Stimulated activated naive B cell treated with anti-CD40 and anti-IgM and Interleukin-4, amounts not matched to agents 10 μg/mL and 1 μg/mL and 100 μg/mL, for 72 hours (primary cell): Measurements from ENCODE around the gene CACNA1E.

Experiments
- ATAC-seq, 2 donors: fragments of 150-1000 bp; cut with Tn5 transposase; replicated peaks; 2 replicates each; pipeline ENCODE4 v1.10.0; 2021; ENCODE audit warnings: moderate library complexity in 1 of 2
- DNase-seq: peaks from one replicate; pipeline ENCODE4 v3.0.0; 2021
- H3K27ac Mint-ChIP-seq: one replicate; pipeline ENCODE4 v1.8.0; 2022; ENCODE audit warnings: mild to moderate bottlenecking, mixed read lengths
- H3K27me3 Mint-ChIP-seq, 2 donors: one replicate each; pipeline ENCODE4 v1.8.0; 2022; ENCODE audit warnings: mixed read lengths in 2 of 2
- H3K36me3 Mint-ChIP-seq, 2 donors: one replicate each; pipeline ENCODE4 v1.8.0; 2022; ENCODE audit warnings: mixed read lengths in 2 of 2, mild to moderate bottlenecking in 1 of 2
- H3K4me1 Mint-ChIP-seq, 2 donors: one replicate each; pipeline ENCODE4 v1.8.0; 2022; ENCODE audit warnings: mixed read lengths in 2 of 2, mild to moderate bottlenecking in 1 of 2
- H3K4me3 Mint-ChIP-seq, 2 donors: one replicate each; pipeline ENCODE4 v1.8.0; 2022; ENCODE audit warnings: mild to moderate bottlenecking in 2 of 2, mixed read lengths in 2 of 2, moderate library complexity in 1 of 2
- H3K9me3 Mint-ChIP-seq, 2 donors: one replicate each; pipeline ENCODE4 v1.8.0; 2022; ENCODE audit warnings: mixed read lengths in 2 of 2, mild to moderate bottlenecking in 1 of 2

Gene CACNA1E

DNA sequence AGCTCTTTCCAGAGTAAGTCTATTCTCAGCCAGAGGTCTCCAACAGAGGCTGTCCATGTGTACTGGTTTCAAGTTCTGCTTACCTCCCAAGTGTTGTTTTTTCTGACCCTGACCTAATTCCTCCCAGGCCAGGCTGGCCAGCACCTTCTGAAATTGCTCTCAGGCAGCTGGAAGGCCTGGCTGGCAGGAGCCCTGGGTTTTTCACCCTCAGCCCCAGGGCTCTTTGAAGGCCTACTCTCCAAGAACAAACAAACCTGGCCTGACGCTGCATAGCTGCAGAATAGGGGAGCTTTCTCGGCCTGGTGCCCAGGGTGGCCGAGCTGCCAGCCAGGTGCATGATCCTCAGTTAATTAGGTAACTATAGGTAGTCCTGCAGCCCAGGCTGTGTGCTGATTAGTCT, 147.5 kb downstream of the CACNA1E start:
- ATAC-seq = no peak
- H3K4me3 Mint-ChIP-seq = no peak overlapping the region
- H3K4me1 Mint-ChIP-seq = no peaks in the 10 kb centered on the region

DNA sequence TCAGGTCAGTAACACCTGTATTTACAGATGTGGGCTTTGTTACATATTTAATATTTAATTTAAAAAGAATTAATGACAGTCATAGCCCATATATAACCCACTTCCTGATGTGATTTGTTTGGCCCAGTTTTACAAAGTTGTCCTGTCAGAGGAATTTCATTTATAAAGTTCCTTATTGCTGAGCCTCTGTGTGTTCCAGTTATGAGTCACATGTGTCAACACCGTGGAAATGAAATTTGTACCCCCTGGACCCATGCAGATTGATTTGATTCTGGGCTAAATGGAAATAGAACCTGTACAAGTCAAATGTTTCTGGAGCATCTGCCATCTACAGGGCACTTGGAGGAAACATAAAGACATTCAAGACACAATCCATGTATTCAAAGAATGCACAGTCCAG, 149.2 kb downstream of the CACNA1E start:
- H3K27ac Mint-ChIP-seq = no peak overlapping the region
- DNase-seq (no peak), ATAC-seq (no peak)
- no peaks in the 10 kb centered on the region for H3K4me1 Mint-ChIP-seq
- H3K4me3 Mint-ChIP-seq = no peak overlapping the region
- peaks cover 7 to 11% of the 10 kb centered on the region in 2 donors for H3K27me3 Mint-ChIP-seq
- H3K9me3 Mint-ChIP-seq = no peaks in the 10 kb centered on the region
- no peaks in the 10 kb centered on the region for H3K36me3 Mint-ChIP-seq

More for the DNA sequence above, 147.5 kb downstream of the CACNA1E start:
- peaks cover 7 to 9% of the 10 kb centered on the region in 2 donors for H3K27me3 Mint-ChIP-seq
- no peak for DNase-seq
- no peaks in the 10 kb centered on the region for H3K9me3 Mint-ChIP-seq
- H3K27ac Mint-ChIP-seq = no peak overlapping the region
- no peaks in the 10 kb centered on the region for H3K36me3 Mint-ChIP-seq

DNA sequence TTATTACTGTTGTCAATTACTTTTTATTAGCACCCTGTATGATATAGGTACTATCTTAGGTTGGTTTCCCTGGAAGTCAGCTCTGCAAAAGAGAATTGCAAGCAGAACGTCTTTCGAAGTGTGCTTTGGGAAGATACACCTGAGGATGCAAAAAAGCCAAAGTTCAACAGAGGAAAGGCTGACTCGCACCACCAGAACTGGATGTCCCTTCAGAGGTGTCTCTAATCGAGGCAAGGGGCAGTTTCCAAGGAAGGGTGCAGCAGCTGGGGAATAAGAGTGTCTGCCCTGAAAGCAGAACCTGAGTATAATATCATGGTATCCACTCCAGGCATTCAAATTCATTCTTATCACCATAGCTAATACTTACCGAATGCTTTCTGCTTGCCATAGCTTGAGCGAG, 149.6 kb downstream of the CACNA1E start:
- no peaks in the 10 kb centered on the region for H3K36me3 Mint-ChIP-seq
- H3K9me3 Mint-ChIP-seq = no peaks in the 10 kb centered on the region
- no peak overlapping the region for H3K27ac Mint-ChIP-seq
- peaks cover 7 to 14% of the 10 kb centered on the region in 2 donors for H3K27me3 Mint-ChIP-seq
- no peak overlapping the region for H3K4me3 Mint-ChIP-seq
- ATAC-seq = no peak
- no peaks in the 10 kb centered on the region for H3K4me1 Mint-ChIP-seq
- no peak for DNase-seq

DNA sequence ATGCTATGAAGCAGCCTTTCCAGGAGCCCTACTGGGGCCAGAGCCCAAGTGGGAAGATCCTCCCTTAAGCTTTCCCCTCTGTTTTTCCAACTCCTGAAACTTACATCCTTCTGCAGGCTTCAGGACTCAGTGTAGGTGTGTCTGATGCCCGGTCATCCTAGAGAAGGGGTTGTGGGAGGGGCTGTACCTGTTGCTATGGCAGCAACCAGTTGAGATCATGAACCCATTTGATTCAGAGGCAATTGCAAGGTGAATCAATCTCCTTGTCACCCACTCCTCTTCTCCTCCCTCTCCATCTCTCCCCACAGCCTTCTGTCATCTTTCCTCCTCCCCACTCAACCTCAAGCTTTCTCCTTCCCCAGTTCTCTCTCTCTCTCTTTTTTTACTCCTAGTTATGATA, 151.8 kb downstream of the CACNA1E start:
- DNase-seq (no peak), ATAC-seq (no peak)
- Mint-ChIP-seq H3K27me3 (peaks cover 6 to 19% of the 10 kb centered on the region in 2 donors), H3K36me3 (no peaks in the 10 kb centered on the region), H3K9me3 (peaks cover 0 to 1% of the 10 kb centered on the region in 2 donors), H3K27ac (no peak overlapping the region), H3K4me1 (no peaks in the 10 kb centered on the region), H3K4me3 (no peak overlapping the region)

DNA sequence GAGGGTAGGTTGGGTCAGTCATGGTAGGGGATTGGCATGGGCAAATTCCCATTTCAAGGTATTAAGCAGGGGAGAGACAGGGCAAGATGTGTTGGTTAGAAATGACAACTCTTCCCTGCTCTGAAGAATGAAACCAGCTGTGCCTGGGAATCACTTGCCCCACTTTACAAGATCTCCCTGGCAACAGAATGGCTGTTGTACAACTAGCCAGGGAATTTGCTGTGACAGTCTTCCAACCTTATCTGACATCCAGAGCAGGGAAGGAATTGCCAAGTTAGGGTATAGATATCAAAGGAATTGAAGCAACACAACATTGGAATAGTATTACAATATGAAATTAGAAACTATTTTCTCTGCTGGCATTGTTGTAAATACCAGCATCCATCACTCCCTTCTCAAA, 154.7 kb downstream of the CACNA1E start:
- Mint-ChIP-seq H3K4me1 (no peaks in the 10 kb centered on the region), H3K9me3 (peaks cover 0 to 4% of the 10 kb centered on the region in 2 donors), H3K36me3 (no peaks in the 10 kb centered on the region), H3K27me3 (peaks cover 6 to 19% of the 10 kb centered on the region in 2 donors), H3K4me3 (no peak overlapping the region), H3K27ac (no peak overlapping the region)
- no peak for ATAC-seq
- no peak for DNase-seq

DNA sequence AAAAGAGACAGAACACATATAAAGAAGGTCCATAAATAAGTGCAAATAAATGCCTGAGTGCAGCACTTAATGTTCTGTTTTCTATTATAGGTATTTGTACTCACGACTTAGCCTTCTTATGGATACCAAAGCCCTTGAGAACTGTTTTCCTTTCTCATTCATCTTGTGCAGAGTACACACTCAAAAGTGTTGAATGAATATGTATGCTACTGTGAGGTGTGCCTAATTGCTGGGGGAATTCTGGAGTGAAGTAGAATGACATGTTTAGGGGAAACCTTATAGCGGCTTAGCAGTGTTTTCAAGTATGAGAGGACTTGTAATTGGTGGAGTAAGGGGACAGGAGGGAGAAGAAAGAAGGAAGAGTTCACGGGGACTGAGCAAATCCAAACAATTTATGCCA, 157.6 kb downstream of the CACNA1E start:
- no peaks in the 10 kb centered on the region for H3K4me1 Mint-ChIP-seq
- no peak overlapping the region for H3K4me3 Mint-ChIP-seq
- no peak for DNase-seq
- peaks cover 0 to 4% of the 10 kb centered on the region in 2 donors for H3K9me3 Mint-ChIP-seq
- peaks cover 12 to 17% of the 10 kb centered on the region in 2 donors for H3K27me3 Mint-ChIP-seq
- no peak overlapping the region for H3K27ac Mint-ChIP-seq
- H3K36me3 Mint-ChIP-seq = no peaks in the 10 kb centered on the region
- ATAC-seq = no peak

DNA sequence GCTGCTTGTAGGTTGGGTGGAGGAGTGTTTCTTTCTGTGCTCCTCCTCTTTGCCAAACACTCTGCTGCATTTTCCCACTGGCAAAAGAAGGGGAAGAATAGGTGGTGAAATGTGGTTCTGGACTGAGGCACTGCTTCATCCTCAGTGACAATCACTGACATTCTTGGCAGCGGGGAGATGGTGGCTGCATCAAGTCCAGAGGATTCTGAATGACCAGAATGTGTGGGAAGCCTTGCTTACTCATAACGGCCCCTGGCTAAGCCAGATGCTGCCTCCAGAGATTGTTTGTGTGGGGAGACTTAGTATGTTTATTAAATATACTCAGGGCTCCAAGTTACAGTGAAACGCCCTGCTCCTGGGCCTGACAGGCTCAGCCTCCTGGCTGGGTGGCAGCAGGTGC, 160.3 kb downstream of the CACNA1E start:
- no peaks in the 10 kb centered on the region for H3K4me1 Mint-ChIP-seq
- no peak for ATAC-seq
- H3K27ac Mint-ChIP-seq = no peak overlapping the region
- no peak overlapping the region for H3K4me3 Mint-ChIP-seq
- no peak for DNase-seq
- H3K9me3 Mint-ChIP-seq = peaks cover 0 to 4% of the 10 kb centered on the region in 2 donors
- peaks cover 11% of the 10 kb centered on the region in 2 donors for H3K27me3 Mint-ChIP-seq
- H3K36me3 Mint-ChIP-seq = no peaks in the 10 kb centered on the region

DNA sequence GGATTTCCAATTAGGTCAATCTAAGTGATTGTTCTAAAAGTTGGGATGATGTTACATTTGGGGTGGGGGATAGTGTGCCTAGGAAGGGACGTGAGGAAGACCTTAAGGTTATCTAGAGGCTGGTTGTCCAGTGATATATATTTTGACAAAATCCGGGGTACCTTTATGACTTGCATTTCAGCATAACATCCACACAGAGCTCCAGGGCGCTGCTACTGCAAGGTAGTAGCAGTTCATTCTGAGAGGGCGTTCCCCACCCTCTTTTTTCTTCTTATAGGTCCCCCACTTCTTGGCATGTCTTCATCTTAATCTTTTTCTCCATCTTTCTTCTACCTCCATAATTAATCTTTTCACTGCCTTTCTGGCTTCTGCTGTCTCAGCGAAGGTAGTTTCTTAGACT, 161.9 kb downstream of the CACNA1E start:
- no peaks in the 10 kb centered on the region for H3K36me3 Mint-ChIP-seq
- no peak overlapping the region for H3K4me3 Mint-ChIP-seq
- peaks cover 0 to 2% of the 10 kb centered on the region in 2 donors for H3K9me3 Mint-ChIP-seq
- ATAC-seq (no peak), DNase-seq (no peak)
- H3K4me1 Mint-ChIP-seq = no peaks in the 10 kb centered on the region
- peaks cover 6 to 21% of the 10 kb centered on the region in 2 donors for H3K27me3 Mint-ChIP-seq
- no peak overlapping the region for H3K27ac Mint-ChIP-seq

DNA sequence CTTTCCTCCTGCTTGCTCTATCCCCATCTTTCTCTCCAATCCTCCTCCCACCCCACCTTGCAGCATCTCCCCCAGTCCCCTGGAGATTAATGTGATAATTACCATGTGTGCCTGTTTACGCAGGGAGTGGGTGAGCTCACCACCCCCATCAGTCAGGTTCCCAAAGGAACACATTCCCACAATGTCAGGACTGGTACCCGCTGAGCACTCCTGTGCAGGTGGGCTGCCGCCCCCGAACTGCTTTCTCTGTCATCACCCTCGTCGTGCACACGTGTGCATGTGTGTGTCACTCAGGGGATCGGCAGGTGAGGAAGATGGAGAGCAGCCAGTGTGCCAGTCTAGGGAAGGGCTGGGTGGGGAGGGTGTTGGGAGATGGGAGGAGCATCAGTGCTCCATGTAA, 163.4 kb downstream of the CACNA1E start:
- Mint-ChIP-seq H3K4me1 (no peaks in the 10 kb centered on the region), H3K27me3 (peaks cover 6 to 24% of the 10 kb centered on the region in 2 donors), H3K9me3 (no peaks in the 10 kb centered on the region), H3K36me3 (no peaks in the 10 kb centered on the region), H3K4me3 (no peak overlapping the region), H3K27ac (no peak overlapping the region)
- ATAC-seq (no peak), DNase-seq (no peak)

DNA sequence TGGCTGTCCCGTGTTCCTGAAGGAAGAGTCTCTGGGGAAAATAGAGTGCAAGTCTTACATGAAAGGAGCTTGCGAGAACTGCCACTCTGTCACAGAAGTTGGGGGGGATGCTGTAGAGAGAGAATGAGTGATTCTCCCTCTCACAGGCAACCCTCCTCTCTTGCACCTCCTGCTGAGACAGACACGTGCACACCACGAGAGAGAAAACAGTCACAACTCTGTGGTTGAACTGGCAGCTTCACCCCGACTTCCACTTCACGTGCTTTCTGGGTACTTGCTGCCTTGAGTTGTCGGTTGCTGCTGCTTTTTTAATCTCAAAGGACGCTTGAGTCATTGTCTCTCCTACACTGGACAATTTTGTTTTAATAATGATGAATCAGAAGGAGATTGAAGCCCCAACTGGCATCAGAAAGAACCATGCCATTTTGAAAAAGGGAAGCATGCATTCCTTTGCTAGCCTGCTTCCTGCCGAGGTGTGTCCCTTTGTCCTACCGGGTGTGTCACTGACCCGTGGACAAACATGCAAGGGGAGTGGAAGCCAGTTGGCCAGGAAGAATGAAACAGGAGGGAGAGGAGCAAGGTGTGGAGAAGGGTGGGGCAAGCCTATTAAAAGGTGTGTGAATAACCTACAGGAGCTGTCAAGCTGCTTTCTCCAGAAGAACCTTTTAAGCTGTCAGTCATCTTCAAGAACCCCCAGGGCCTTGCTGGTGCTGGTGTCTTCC, 164.2 kb downstream of the CACNA1E start:
- DNase-seq (no peak), ATAC-seq (no peak)
- Mint-ChIP-seq H3K9me3 (no peaks in the 10 kb centered on the region), H3K4me1 (no peaks in the 10 kb centered on the region), H3K27ac (no peak overlapping the region), H3K36me3 (no peaks in the 10 kb centered on the region), H3K27me3 (peaks cover 6 to 24% of the 10 kb centered on the region in 2 donors), H3K4me3 (no peak overlapping the region)

DNA sequence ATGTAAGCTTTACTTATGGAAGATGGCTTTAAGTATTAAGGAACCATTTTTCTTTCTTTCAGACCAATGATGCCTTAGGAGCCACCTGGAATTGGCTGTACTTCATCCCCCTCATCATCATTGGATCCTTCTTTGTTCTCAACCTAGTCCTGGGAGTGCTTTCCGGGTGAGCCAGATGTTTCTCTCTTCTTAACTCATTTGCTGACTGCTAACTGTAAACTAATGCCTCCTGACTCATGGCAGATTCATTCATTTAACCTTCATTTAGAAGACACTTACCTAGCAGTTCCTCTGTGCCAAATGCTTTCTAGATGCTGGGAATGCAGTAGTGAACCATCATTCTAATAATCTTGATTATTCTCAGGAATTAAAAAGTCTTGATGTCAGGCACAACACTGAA, 168.0 kb downstream of the CACNA1E start:
- H3K4me3 Mint-ChIP-seq = no peak overlapping the region
- H3K9me3 Mint-ChIP-seq = peaks cover 0 to 5% of the 10 kb centered on the region in 2 donors
- H3K4me1 Mint-ChIP-seq = peaks cover 0 to 2% of the 10 kb centered on the region in 2 donors
- no peak overlapping the region for H3K27ac Mint-ChIP-seq
- H3K27me3 Mint-ChIP-seq = peaks cover 0 to 16% of the 10 kb centered on the region in 2 donors
- no peaks in the 10 kb centered on the region for H3K36me3 Mint-ChIP-seq
- no peak for ATAC-seq
- no peak for DNase-seq

DNA sequence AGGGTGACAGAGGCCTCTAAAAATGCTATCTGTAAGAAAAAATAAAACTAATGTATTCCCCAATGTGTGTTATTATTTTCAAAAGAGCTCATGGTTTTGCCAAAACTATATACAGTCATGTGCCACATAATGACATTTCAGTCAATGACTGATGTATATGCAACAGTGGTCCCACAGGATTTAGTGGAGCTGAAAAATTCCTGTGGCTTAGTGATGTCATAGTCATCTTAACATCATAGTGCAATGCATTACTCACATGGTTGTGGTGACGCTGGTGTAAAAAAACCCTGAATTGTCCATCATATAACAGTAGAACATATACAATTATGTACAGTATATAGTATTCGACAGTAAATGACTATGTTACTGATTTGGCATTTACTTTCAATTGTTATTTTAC, 172.4 kb downstream of the CACNA1E start:
- Mint-ChIP-seq H3K9me3 (peaks cover 2 to 5% of the 10 kb centered on the region in 2 donors), H3K27me3 (peaks cover 7% of the 10 kb centered on the region in 2 donors), H3K4me1 (peaks cover 0 to 2% of the 10 kb centered on the region in 2 donors), H3K36me3 (no peaks in the 10 kb centered on the region), H3K4me3 (no peak overlapping the region), H3K27ac (no peak overlapping the region)
- DNase-seq (no peak), ATAC-seq (no peak)

DNA sequence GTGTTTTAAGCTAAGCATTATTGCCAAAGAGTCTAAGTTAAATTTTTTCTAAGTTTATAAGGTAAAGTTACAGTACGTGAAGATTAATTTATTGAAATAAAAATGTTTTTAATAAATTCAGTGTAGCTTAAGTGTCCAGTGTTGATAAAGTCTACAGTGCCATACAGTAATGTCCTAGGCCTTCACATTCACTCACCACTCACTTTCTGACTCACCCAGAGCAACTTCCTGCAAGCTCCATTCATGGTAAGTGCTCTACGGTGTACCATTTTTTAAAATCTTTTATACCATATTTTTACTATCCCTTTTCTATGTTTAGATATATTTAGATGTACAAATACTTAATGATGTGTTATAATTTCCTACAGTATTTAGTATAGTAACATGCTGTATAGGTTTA, 173.2 kb downstream of the CACNA1E start:
- H3K27ac Mint-ChIP-seq = no peak overlapping the region
- H3K27me3 Mint-ChIP-seq = peaks cover 7% of the 10 kb centered on the region in 2 donors
- no peak for ATAC-seq
- no peaks in the 10 kb centered on the region for H3K36me3 Mint-ChIP-seq
- DNase-seq = no peak
- peaks cover 0 to 2% of the 10 kb centered on the region in 2 donors for H3K4me1 Mint-ChIP-seq
- no peak overlapping the region for H3K4me3 Mint-ChIP-seq
- H3K9me3 Mint-ChIP-seq = peaks cover 5 to 8% of the 10 kb centered on the region in 2 donors

DNA sequence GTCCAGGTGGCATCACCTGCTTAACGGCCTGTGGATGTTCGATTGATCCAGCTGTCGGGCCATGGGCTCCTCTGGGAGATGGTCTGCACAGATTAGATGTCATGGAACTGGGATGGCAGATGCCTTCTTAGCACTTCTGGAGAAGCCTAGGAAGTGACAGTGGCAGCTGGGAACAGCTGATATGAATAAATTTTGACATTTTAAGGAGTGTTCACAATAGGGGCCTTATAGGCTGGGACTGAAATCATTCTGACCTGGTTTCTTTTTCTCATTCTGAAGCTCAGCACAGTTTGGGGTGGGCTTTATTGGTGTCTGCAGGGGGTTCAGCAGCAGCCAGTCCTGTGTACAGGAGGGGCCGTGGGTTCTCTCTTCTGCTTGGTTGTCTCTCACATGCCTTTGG, 175.3 kb downstream of the CACNA1E start:
- Mint-ChIP-seq H3K9me3 (peaks cover 4 to 8% of the 10 kb centered on the region in 2 donors), H3K4me3 (no peak overlapping the region), H3K4me1 (peaks cover 0 to 2% of the 10 kb centered on the region in 2 donors), H3K27me3 (peaks cover 7% of the 10 kb centered on the region in 2 donors), H3K27ac (no peak overlapping the region), H3K36me3 (no peaks in the 10 kb centered on the region)
- DNase-seq (no peak), ATAC-seq (no peak)

DNA sequence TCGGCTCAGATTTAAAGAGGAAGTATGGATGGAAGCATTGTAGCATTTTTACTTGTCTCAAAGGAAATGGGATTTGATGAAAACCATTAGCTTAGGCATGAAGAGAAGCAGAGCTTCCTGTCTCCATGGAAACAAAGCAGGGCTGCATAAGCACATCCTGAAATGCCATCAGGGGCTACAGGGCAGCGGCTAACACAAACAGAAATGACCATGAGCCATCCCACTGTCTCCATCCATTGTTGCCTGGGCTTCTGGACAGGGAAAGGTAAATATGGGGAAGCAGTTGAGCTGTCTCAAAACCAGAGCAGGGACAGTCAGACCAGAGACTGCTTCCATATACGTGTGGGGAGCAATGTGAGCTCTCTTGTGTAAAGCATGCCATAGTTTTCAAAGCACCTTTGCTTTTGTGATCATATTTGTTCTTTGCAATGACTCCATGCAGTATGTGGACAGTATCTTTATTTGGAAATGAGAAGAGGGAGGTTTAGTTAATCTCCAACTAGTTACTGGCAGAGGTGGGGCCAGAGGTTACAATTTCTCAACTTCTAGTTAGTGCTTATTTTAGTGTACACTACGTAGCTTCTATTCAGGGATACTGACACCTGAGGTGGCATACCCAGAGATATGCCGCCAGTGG, 176.1 kb downstream of the CACNA1E start:
- Mint-ChIP-seq H3K27me3 (peaks cover 7 to 9% of the 10 kb centered on the region in 2 donors), H3K27ac (no peak overlapping the region), H3K36me3 (no peaks in the 10 kb centered on the region), H3K4me3 (no peak overlapping the region), H3K9me3 (peaks cover 2 to 8% of the 10 kb centered on the region in 2 donors), H3K4me1 (peaks cover 0 to 2% of the 10 kb centered on the region in 2 donors)
- DNase-seq = no peak
- no peak for ATAC-seq
